ENCODE results near the gene RAB5A.

RAB5A gene

DNA sequence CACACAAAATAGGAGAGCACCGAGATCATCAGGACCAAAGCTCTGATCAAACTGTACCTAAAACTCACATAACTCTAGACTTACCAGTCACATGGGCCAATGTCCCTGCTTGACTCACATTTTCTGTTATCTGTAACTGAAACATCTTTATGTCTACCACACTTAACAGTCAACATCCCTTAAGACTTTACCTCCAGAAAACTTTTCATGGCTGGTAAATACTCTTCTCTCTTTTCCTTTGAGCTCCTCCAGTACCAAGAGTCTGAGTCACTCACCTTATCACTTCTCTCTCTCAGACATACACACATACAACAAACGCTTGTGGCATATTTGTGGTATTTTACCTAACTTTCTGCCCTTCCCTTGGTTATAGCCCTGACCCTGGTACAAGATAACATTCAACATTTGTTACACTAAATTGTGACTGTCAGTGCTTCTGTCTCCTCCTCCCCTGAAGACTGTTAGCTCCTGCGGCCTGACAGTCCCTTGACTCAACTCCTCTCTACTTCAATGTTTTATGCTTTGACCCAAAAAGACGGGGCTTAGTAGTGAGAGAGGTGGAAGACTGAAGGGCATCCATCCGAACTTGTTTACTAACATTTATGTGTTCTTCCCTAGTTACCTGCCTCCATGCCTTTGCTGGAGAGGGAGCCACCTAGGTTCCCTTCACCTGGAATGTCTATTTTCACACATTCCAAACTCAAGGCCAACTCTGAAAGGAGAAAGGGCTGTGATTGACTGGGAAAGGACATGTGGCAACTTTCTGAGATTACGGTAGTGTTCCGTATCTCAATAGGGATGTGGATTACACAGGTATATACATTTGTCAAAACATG, 9.2 kb upstream of the RAB5A start:
- TF ChIP-seq SIN3A (IDR thresholded peaks at IDR 0.05; ENCODE audit: borderline replicate concordance, insufficient read depth, low read length) = no peak
- no peak for TF ChIP-seq TAF1 (IDR thresholded peaks at IDR 0.05; ENCODE audit: borderline replicate concordance, insufficient read depth, low read length)
- TF ChIP-seq FOXP2 (optimal IDR thresholded peaks at IDR 0.05; ENCODE audit: borderline replicate concordance, extremely low read depth, extremely low read length, insufficient read depth) = no peak
- TF ChIP-seq, protein P1, sequence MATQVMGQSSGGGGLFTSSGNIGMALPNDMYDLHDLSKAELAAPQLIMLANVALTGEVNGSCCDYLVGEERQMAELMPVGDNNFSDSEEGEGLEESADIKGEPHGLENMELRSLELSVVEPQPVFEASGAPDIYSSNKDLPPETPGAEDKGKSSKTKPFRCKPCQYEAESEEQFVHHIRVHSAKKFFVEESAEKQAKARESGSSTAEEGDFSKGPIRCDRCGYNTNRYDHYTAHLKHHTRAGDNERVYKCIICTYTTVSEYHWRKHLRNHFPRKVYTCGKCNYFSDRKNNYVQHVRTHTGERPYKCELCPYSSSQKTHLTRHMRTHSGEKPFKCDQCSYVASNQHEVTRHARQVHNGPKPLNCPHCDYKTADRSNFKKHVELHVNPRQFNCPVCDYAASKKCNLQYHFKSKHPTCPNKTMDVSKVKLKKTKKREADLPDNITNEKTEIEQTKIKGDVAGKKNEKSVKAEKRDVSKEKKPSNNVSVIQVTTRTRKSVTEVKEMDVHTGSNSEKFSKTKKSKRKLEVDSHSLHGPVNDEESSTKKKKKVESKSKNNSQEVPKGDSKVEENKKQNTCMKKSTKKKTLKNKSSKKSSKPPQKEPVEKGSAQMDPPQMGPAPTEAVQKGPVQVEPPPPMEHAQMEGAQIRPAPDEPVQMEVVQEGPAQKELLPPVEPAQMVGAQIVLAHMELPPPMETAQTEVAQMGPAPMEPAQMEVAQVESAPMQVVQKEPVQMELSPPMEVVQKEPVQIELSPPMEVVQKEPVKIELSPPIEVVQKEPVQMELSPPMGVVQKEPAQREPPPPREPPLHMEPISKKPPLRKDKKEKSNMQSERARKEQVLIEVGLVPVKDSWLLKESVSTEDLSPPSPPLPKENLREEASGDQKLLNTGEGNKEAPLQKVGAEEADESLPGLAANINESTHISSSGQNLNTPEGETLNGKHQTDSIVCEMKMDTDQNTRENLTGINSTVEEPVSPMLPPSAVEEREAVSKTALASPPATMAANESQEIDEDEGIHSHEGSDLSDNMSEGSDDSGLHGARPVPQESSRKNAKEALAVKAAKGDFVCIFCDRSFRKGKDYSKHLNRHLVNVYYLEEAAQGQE (IDR thresholded peaks at IDR 0.05; ENCODE audit: insufficient read depth in 1 of 2, low read depth in 2 of 2, low read length in 2 of 2) = no peak
- no peak for TF ChIP-seq POLR2AphosphoS5 (IDR thresholded peaks at IDR 0.05; ENCODE audit: low read depth, low read length)

DNA sequence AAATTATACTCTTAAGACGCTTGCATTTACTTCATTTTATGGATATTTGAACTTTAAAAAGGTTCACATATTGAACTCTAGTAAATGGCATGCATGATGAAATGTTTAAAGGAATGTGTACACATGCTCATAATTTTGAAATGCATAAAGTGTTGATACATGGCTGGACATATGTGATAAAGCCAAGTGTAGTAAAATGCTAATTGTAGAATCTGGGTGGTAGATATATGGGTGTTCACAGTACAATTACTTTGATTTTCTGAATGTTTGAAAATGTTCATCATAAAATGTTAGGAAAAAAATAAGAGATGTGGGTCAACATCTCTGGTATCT, 8.6 kb upstream of the RAB5A start:
- TF ChIP-seq POLR2AphosphoS5 (IDR thresholded peaks at IDR 0.05; ENCODE audit: low read depth, low read length) (no peak), FOXP2 (optimal IDR thresholded peaks at IDR 0.05; ENCODE audit: borderline replicate concordance, extremely low read depth, extremely low read length, insufficient read depth) (no peak), TAF1 (IDR thresholded peaks at IDR 0.05; ENCODE audit: borderline replicate concordance, insufficient read depth, low read length) (no peak), SIN3A (IDR thresholded peaks at IDR 0.05; ENCODE audit: borderline replicate concordance, insufficient read depth, low read length) (no peak)
- TF ChIP-seq, protein P1 (IDR thresholded peaks at IDR 0.05; ENCODE audit: insufficient read depth in 1 of 2, low read depth in 2 of 2, low read length in 2 of 2) = no peak

DNA sequence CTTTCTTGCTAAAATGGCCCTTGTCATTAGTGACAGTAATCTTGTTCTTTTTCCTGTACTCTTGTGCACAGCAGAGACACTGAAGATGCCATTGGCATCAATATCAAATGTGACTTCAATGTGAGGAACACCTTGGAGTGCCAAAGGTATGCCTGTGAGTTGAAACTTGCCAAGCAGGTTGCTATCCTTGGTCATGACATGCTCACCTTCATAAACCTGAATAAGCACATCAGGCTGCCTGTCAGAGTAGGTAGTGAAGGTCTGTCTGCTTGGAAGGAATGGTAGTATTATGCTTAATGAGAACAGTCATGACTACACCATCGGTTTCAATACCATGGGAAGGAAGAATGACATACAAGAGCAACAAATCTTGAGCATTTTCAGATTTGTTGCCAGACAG, 6.3 kb upstream of the RAB5A start:
- TF ChIP-seq SIN3A (IDR thresholded peaks at IDR 0.05; ENCODE audit: borderline replicate concordance, insufficient read depth, low read length) (no peak), FOXP2 (optimal IDR thresholded peaks at IDR 0.05; ENCODE audit: borderline replicate concordance, extremely low read depth, extremely low read length, insufficient read depth) (no peak), POLR2AphosphoS5 (IDR thresholded peaks at IDR 0.05; ENCODE audit: low read depth, low read length) (no peak), TAF1 (IDR thresholded peaks at IDR 0.05; ENCODE audit: borderline replicate concordance, insufficient read depth, low read length) (no peak)
- TF ChIP-seq, protein P1 (IDR thresholded peaks at IDR 0.05; ENCODE audit: insufficient read depth in 1 of 2, low read depth in 2 of 2, low read length in 2 of 2) = no peak

GRCh38 chr3:19945534-19945933, 1.4 kb upstream of the RAB5A start:
- TF ChIP-seq FOXP2 (optimal IDR thresholded peaks at IDR 0.05; ENCODE audit: borderline replicate concordance, extremely low read depth, extremely low read length, insufficient read depth) = no peak
- TF ChIP-seq, protein P1 (IDR thresholded peaks at IDR 0.05; ENCODE audit: insufficient read depth in 1 of 2, low read depth in 2 of 2, low read length in 2 of 2) = no peak
- no peak for TF ChIP-seq SIN3A (IDR thresholded peaks at IDR 0.05; ENCODE audit: borderline replicate concordance, insufficient read depth, low read length)
- TF ChIP-seq TAF1 (IDR thresholded peaks at IDR 0.05; ENCODE audit: borderline replicate concordance, insufficient read depth, low read length) = no peak

All from PFSK-1 (cell line).